NB4 (cell line): ENCODE data around the gene DPYD.

Source experiments
- DNase-seq: peaks from one replicate; pipeline ENCODE4 v3.0.0; 2010; ENCODE audit warnings: low read depth
- H3K4me3 ChIP-seq: one replicate; pipeline ENCODE4 v1.5.1; 2011; ENCODE audit warnings: mild to moderate bottlenecking, low read depth, low read length, moderate library complexity
- MYC ChIP-seq: IDR thresholded peaks from 2 replicates; pipeline ENCODE4 v1.6.1; 2011; ENCODE audit warnings: low read depth, low read length
- POLR2A ChIP-seq: IDR thresholded peaks from 2 replicates; pipeline ENCODE4 v1.6.1; 2011; ENCODE audit warnings: mild to moderate bottlenecking; ENCODE audit not compliant: insufficient read length; ENCODE audit errors: extremely low read depth
- TF ChIP-seq, protein P1 (sequence below): IDR thresholded peaks from one replicate; pipeline ENCODE4 v1.5.1; 2012; ENCODE audit warnings: low read depth, low read length
- TF ChIP-seq, protein P2 (sequence below): IDR thresholded peaks from 2 replicates; pipeline ENCODE4 v1.6.1; 2011; ENCODE audit warnings: low read depth, low read length

DPYD gene

DNA sequence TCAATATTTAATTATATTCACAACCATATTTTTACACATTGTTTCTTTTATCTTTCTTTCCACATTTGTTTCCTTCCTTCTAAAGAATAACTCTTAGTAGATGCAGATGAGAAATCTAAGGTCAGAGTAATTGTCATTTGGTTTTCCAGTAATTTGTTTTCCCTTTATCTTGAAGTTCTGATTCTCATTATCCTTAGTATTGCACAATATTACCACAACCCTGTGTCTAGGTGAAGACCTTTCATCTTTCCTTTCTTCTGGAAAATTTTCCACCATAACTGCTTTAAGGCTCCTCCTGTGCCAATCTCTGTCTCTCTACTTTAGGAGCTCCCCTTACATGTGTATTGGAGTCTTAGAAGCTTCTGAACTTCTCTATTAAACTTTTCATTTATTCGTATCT is 209.0 kb downstream of the DPYD start:
- no peak overlapping the region for H3K4me3 ChIP-seq
- no peak for DNase-seq
- TF ChIP-seq MYC (no peak), POLR2A (no peak)
- TF ChIP-seq, protein P1, sequence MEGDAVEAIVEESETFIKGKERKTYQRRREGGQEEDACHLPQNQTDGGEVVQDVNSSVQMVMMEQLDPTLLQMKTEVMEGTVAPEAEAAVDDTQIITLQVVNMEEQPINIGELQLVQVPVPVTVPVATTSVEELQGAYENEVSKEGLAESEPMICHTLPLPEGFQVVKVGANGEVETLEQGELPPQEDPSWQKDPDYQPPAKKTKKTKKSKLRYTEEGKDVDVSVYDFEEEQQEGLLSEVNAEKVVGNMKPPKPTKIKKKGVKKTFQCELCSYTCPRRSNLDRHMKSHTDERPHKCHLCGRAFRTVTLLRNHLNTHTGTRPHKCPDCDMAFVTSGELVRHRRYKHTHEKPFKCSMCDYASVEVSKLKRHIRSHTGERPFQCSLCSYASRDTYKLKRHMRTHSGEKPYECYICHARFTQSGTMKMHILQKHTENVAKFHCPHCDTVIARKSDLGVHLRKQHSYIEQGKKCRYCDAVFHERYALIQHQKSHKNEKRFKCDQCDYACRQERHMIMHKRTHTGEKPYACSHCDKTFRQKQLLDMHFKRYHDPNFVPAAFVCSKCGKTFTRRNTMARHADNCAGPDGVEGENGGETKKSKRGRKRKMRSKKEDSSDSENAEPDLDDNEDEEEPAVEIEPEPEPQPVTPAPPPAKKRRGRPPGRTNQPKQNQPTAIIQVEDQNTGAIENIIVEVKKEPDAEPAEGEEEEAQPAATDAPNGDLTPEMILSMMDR = no peak
- TF ChIP-seq, protein P2, sequence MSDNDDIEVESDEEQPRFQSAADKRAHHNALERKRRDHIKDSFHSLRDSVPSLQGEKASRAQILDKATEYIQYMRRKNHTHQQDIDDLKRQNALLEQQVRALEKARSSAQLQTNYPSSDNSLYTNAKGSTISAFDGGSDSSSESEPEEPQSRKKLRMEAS = no peak

DNA sequence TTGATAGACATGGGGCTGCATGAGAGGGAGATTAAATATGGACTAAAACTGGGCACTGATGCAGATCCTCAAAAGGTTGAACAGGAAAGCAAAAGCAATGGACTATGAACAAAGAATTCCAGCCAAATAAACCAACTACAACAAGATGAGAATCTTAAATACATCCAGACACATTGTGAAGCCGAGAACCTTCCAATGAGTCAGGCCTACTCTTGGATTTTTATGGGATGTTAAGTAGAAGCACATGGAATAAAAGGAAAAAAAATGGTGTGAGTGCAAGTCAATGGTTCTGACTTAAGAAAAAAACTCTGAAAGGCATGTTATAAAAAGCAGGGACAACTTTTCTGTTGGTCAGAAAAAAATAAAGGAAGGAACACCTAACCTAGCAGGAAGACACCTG is 227.2 kb downstream of the DPYD start:
- no peak overlapping the region for H3K4me3 ChIP-seq
- TF ChIP-seq MYC (no peak), POLR2A (no peak)
- TF ChIP-seq, protein P1 = no peak
- TF ChIP-seq, protein P2 = no peak
- DNase-seq = no peak

DNA sequence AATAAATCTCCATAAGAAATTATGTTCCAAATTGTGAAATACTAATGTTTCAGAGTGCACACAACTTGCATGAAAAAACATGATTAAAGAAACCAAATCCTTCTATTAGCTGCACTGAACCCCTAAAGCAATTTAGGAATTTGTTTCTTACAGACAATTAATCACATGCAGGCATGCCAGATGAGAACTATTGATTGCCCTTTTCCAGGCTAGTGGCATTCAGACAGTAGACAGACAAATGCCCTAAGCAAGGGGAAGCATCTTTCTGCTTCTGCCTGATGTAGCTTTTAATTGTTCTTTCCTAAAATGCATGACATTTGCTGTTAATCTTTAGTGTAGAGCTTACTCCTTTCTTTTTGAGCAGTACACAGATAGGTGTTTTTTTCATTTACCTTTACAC is 229.5 kb downstream of the DPYD start:
- H3K4me3 ChIP-seq = no peak overlapping the region
- no peak for DNase-seq
- TF ChIP-seq, protein P1 = no peak
- TF ChIP-seq MYC (no peak), POLR2A (no peak)
- TF ChIP-seq, protein P2 = no peak

DNA sequence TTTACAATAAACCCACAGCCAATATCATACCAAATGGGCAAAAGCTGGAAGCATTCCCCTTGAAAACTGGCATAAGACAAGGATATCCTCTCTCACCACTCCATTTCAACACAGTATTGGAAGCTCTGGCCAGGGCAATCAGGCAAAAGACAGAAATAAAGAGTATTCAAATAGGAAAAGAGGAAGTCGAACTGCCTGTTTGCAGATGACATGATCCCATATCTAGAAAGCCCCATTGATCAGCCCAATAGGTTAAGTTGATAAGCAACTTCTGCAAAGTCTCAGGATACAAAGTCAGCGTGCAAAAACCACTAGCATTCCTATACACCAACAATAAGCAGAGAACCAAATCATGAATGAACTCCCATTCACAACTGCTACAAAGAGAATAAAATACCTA is 235.5 kb downstream of the DPYD start:
- peak; percentile 14 for DNase-seq
- TF ChIP-seq, protein P2 = no peak
- TF ChIP-seq, protein P1 = no peak
- TF ChIP-seq POLR2A (no peak), MYC (no peak)
- no peak overlapping the region for H3K4me3 ChIP-seq

DNA sequence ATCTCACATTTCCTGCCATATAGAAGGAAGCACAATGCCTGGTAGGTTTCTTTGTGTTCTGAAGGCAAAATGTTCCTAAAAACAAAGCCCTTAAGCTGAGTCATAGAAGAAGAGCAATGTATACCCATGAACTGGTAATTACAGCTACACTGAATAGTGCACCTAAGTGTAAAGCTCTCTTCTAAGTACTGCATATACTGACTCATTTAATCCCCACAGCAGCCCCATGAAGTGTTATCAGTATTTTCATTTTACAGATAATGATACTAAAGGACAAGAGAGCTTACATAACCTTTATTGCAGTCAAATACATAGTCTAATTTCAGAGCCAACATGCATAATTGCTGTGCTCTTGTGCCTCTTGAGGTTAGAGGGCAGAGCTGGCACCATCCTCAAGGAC is 239.9 kb downstream of the DPYD start:
- no peak overlapping the region for H3K4me3 ChIP-seq
- DNase-seq = no peak
- TF ChIP-seq, protein P1 = no peak
- TF ChIP-seq, protein P2 = no peak
- TF ChIP-seq MYC (no peak), POLR2A (no peak)

DNA sequence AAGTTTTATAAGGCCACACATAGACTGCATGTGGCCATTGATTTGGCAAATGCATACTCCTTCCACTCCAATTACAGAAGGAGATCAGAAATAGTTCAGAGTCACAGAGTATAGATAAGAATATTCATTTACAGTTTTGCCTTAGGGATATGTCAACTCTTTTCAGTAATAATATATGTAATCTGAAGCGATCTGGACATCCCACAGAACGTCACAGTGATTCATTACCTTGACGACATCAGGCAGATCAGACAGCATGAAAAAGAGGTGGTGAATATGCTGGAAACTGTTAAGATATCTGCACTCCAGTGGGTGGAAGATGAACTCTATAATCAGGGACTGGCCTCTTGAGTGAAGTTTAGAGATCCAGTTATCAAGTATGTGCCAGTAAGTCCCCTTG is 240.4 kb downstream of the DPYD start:
- no peak for DNase-seq
- no peak overlapping the region for H3K4me3 ChIP-seq
- no peak for TF ChIP-seq MYC
- TF ChIP-seq, protein P2 = no peak
- TF ChIP-seq, protein P1 = no peak
